HG02840 (cell line): ENCODE results near the gene LRRC3.

Experiments
- ATAC-seq: cut with Tn5 transposase; IDR thresholded peaks from one replicate; pipeline ENCODE4 v1.9.1; 2021; ENCODE audit warnings: mild to moderate bottlenecking, moderate library complexity, moderate number of reproducible peaks; ENCODE audit not compliant: unreplicated experiment, low FRiP score

Gene LRRC3

DNA sequence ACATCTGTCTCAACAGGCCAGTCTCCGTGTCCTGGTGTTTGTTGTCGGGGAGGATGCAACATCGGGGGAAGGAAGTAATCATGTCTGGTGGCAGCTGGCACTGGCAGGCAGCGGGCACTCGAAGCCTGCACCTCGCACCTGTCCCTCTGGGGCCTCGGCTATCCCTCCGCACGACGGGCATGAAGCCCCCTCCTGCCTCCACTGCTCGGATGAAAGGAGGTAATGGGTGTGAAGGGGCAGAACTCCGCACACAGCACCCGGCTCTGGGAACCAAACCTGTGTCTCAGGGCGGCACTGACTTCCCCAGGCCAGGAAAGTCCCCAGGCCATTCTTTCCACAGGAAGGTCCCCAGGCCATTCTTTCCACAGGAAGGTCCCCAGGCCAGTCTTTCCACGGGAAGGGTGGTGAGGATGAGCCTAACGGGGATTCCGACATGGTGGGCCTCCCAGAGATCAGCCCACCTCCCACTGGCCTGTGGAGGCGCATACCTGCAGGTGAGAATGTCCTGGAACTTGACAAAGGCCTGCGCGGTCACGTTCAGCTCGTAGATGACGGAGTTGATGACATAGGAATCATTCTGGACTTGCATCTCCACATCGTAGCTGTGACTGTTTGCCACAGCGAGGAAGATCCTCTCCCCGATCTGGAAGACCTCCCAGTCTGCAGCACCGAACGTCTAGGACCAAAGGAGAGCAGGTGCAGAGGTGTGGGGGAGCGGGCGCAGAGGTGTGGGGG, 53.6 kb downstream of the LRRC3 start:
- ATAC-seq, result no peak

DNA sequence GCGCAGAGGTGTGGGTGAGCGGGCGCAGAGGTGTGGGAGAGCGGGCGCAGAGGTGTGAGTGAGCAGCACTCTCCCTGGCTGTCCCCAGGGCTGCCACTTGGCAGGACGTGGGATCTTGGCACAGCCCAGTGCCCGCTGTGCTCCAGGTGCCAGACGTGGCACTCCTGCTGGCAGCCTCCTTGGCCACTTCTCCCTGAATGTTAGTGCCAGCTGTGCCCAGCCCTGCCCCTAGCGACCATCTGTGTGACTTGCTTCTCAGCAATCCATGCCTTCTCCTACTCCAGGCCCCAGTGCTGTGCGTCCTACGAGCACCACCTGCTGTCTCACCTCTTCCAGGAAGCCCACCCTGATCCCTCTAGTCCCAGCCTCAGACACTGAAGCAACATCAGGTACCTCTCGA, 54.2 kb downstream of the LRRC3 start:
- ATAC-seq, result no peak

DNA sequence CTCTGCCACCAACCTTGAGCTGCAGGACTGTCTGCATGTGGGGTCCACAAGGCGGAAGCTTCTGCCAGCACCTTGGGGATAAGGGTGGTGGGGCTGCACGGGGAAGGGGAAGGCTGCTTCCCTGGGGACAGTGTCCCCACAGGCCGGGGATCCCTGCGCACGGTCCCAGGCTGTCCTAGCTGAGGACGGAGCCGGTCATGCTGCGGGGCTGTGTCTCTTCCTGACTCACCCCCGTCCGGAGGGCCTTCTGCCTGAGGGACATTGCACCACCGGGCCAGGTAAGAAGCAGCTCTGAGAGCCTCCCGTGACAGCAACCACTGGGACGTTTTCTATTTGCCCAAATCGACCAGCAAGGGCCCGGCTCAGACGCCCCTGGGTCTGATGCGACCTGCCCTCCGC, 54.8 kb downstream of the LRRC3 start:
- ATAC-seq, result no peak

DNA sequence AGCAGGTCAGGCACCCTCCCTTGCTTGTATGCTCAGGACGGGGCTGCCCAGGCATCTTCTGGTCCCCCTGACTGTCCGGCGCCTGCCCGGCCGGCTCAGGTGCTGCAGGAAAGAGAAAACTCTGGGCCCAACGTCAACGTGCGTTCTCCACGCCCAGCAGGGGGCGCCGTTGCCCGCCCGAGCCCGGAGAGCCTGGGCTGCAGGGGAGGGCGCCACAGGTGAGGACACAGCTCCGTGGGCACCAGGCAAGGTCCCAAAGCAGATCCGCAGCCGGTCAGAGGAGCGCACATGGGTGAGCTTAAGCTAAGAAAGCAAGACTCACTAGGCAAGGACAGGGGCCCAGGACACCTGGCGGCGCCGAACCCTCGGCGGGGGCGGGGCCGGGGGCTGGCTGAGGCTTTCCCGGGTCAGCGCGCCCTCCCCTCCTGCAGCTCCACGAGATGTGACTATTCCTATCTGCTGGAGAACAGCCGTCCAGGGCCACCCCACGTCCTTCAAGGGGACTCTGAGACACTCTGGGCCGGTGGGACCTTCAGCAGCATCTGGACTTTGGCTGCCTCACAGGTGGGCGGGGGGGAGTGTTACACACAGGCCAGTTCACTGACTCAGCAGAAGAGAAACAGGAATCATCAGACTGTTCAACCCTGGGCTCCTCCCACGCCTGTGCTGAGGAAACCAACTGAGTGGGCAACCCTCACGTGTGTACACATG, 55.4 kb downstream of the LRRC3 start:
- no peak for ATAC-seq

DNA sequence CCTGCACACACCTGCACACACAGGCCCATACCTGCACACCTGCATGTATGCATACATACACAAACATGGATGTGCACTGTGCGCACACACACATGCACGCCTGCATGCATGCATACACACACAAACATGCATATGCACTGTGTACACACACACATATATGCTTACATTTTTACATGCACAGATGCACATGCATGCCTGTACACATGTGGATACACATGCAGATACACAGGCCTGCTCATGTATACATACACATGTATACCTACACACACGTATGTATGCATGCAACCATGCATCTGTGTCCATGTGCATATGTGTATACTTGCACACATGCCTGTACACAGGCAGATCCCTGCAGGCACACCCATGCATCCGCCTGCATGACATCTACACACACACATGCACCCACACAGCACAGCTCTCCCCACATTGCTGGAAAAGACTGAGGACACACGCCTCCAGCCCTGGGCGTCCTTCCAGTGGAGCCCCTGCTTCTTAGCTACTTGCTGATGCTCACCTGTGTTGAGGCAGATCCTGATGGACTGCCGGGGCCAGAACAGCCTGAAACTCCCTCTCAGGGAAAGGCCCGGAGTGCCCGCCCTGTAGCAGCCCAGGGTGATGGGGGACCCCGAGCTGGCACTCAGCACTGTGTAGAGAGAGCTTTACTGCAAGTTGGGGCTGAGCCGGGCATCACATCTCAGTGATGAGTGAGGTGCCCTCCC, 56.1 kb downstream of the LRRC3 start:
- no peak for ATAC-seq
